BJ (cell line): ENCODE measurements around the gene ZNF823. TPM values are rescaled to one million over a fixed set of nuclear protein-coding genes. Genes with fewer than 3 reads are reported as not detected.
"Not testable (repeated sequence)": the region's sequence is repeated elsewhere in the genome, so short reads cannot be mapped to it uniquely, and the experiment has no call there.

ENCODE experiments used
- CTCF ChIA-PET: fragments of 350-600 bp; formaldehyde crosslinking; extraction: SDS; loops from one replicate; lab custom pipeline; 2021; ENCODE audit warnings: antibody characterized with exemption, inconsistent platforms; lab: Yijun Ruan, JAX
- POLR2A ChIA-PET: fragments of 300-600 bp; sonication (Branson Sonifier 250); formaldehyde crosslinking; extraction: SDS; loops from one replicate; lab custom pipeline; 2021; ENCODE audit warnings: antibody characterized with exemption; lab: Charles Lee
- DNase-seq: peaks from one replicate; pipeline ENCODE4 v3.0.0-alpha.2; 2011; ENCODE audit warnings: low read depth
- H3K27me3 ChIP-seq: 2 replicates; pipeline ENCODE4 v1.6.0; 2011; ENCODE audit warnings: low read length; ENCODE audit not compliant: control insufficient read depth, insufficient read depth
- H3K36me3 ChIP-seq: 2 replicates; pipeline ENCODE4 v1.5.1; 2011; ENCODE audit warnings: low read length; ENCODE audit not compliant: control insufficient read depth, insufficient read depth
- H3K4me3 ChIP-seq: 2 replicates; pipeline ENCODE4 v1.5.1; 2011; ENCODE audit warnings: low read depth, mild to moderate bottlenecking, control low read depth, low read length
- CTCF ChIP-seq: IDR thresholded peaks from 2 replicates; pipeline ENCODE4 v1.5.1; 2011; ENCODE audit warnings: low read depth, mild to moderate bottlenecking, control low read depth, inconsistent platforms, low read length, moderate library complexity; ENCODE audit not compliant: insufficient read depth
- polyA plus RNA-seq: library from polyadenylated mRNA; depleted of rRNA; stranded (reverse); fragments of >200 nt; gene quantifications from 2 replicates; pipeline ENCODE4 v1.2.3, GENCODE V29; 2011

ZNF823 gene
- polyA plus RNA-seq, 1 experiment, result 1.9 TPM

GRCh38 chr19:11780431-11781020, 41.8 kb upstream of the ZNF823 start:
- DNase-seq, result no peak
- POLR2A ChIA-PET, result no interaction called here
- peaks cover 19% of the 10 kb centered on the region for H3K36me3 ChIP-seq
- H3K27me3 ChIP-seq, result no peaks in the 10 kb centered on the region
- no peak for TF ChIP-seq CTCF
- CTCF ChIA-PET, result no interaction called here
- H3K4me3 ChIP-seq, result no peak overlapping the region

GRCh38 chr19:11776669-11777068, 37.9 kb upstream of the ZNF823 start:
- CTCF ChIA-PET, H3K27me3 ChIP-seq, DNase-seq, H3K4me3 ChIP-seq, POLR2A ChIA-PET: not testable (repeated sequence)
- peaks cover 18% of the 10 kb centered on the region for H3K36me3 ChIP-seq

GRCh38 chr19:11771520-11771919, 32.8 kb upstream of the ZNF823 start:
- H3K36me3 ChIP-seq, POLR2A ChIA-PET: not testable (repeated sequence)

GRCh38 chr19:11769995-11770394, 31.2 kb upstream of the ZNF823 start:
- POLR2A ChIA-PET, result no interaction called here
- Histone ChIP-seq H3K27me3 (no peaks in the 10 kb centered on the region), H3K4me3 (no peak overlapping the region), H3K36me3 (no peaks in the 10 kb centered on the region)
- CTCF ChIA-PET, result no interaction called here
- no peak for DNase-seq
- TF ChIP-seq CTCF, result no peak

More at GRCh38 chr19:11771520-11771919, 32.8 kb upstream of the ZNF823 start:
- not testable (repeated sequence) for DNase-seq, H3K4me3 ChIP-seq, H3K27me3 ChIP-seq
- CTCF ChIA-PET, result interaction anchor here (1.0 kb wide), 1 partner anchor 26 kb away, joined by 4 read pairs; no protein-coding TSS in a partner anchor

GRCh38 chr19:11767633-11768133, 28.9 kb upstream of the ZNF823 start:
- ChIA-PET CTCF (no interaction called here), POLR2A (no interaction called here)
- Histone ChIP-seq H3K4me3 (peak overlapping the region; percentile 57), H3K27me3 (no peaks in the 10 kb centered on the region), H3K36me3 (no peaks in the 10 kb centered on the region)
- no peak for TF ChIP-seq CTCF
- DNase-seq, result no peak

GRCh38 chr19:11766597-11767591, 28.1 kb upstream of the ZNF823 start, which contains the start of gene ZNF441:
Gene ZNF441 (plus strand): TSS chr19:11767000. CDS start chr19:11767194, 194 bp downstream.
- POLR2A ChIA-PET, result no interaction called here
- DNase-seq, result peak; percentile 75
- TF ChIP-seq CTCF, result no peak
- CTCF ChIA-PET, result interaction anchor here (0.8 to 1.1 kb wide), 6 partner anchors 8 to 157 kb away, joined by 3 to 4 read pairs (median 3); partner anchors contain the start of gene ZNF823
- no peaks in the 10 kb centered on the region for H3K27me3 ChIP-seq
- no peaks in the 10 kb centered on the region for H3K36me3 ChIP-seq
- H3K4me3 ChIP-seq, result peak within 1 kb of the TSS; percentile 57
